NOMO-1 treated with dmso at 0.1 percent for 144 hours (cell line): ENCODE data around the gene FIZ1.

Experiments used
- DNase-seq: peaks from one replicate; lab custom pipeline; 2025; ENCODE audit not compliant: unreplicated experiment; lab: John Stamatoyannopoulos, UW

The FIZ1 gene

GRCh38 chr19:55614711-55615542 lies 15.6 kb upstream of the FIZ1 start:
- DNase-seq: no peak

- no peak for DNase-seq
Measured at GRCh38 chr19:55613930-55614710, 14.8 kb upstream of the FIZ1 start.

DNA sequence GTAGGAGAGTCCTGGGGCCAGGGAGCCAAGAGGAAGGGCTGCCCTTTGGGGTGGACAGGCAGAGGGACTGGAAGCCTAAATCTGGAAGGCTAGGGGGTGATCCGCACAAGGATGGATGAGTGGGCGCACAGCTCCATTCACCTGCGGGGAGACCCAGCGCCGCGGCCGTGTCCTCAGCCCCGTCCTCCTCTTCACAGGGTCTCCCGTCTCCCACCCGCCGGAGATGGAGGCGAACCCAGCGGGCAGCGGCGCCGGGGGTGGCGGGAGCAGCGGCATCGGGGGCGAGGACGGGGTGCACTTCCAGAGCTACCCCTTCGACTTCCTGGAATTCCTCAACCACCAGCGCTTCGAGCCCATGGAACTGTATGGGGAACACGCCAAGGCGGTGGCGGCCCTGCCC lies 14.1 kb upstream of the FIZ1 start:
- no peak for DNase-seq

GRCh38 chr19:55611983-55612645 lies 12.8 kb upstream of the FIZ1 start:
- DNase-seq: no peak

GRCh38 chr19:55611300-55611982 lies 12.1 kb upstream of the FIZ1 start:
- no peak for DNase-seq

DNA sequence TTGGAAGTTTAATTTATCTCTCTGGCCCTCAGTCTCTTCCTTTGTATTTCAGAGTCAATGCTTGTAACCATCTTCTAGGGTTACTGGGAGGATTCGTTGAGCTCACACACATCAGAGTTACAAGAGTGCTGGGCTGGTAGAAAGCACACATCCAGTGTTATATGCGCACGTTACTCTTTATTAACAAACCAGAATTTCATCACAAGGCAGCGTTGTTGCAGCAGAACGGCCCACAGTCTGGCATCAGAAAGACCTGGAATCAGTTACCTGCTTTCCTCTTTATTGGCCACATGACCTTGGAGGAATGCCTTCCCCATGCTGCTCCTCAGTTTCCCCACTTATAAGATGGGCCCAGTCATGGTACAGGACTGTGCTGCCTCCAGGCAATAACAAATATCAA lies 10.0 kb upstream of the FIZ1 start:
- DNase-seq: no peak

DNA sequence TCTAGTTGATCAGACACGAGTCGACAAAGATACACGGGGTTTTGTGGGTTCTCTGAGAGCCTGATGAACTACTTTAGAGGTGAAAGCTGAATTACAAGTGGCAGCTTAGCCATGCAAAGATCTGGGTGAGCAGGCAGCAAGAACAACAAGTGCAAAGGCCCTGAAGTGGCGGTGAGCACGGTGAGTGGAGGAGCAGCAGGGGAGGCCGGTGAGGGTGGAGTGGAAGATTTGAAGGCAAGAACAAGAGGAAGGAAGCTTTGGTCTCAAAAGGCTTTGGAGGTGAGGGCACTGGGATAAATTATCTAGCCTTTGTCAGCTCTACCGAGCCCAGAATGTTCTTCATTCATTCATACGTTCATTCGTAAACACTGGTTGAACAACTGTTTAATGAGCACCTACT lies 7.5 kb upstream of the FIZ1 start:
- no peak for DNase-seq

- no peak for DNase-seq
Measured at GRCh38 chr19:55606471-55606787, 7.1 kb upstream of the FIZ1 start.

GRCh38 chr19:55605637-55606470 lies 6.5 kb upstream of the FIZ1 start, which contains the start of gene ZNF865:
ZNF865 (plus strand) TSS chr19:55605647; CDS start chr19:55613619, 7,972 bp downstream.
- DNase-seq: peak; percentile 74

DNA sequence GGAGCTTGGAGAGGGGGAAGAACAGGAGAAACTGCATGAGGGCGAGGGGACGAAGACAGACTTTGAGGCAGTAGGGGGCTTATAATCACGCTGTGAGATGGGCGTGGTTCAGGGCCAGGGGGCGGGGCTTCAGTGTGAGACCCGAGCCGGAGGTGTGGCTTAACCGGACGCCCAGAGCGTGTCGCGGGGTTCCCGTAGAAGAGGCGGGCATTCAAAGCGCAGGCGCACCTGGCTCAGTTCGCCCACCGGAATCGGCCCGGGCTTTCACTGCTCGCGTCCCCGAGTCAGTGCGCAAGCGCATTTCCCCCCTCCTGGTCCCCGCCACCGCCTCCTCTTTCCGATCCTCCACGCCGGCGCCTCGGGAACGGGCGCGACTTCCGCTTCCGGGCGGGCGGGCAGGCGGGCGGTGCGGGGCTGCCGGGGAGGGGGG lies 5.9 kb upstream of the FIZ1 start:
- DNase-seq: peak; percentile 86

DNA sequence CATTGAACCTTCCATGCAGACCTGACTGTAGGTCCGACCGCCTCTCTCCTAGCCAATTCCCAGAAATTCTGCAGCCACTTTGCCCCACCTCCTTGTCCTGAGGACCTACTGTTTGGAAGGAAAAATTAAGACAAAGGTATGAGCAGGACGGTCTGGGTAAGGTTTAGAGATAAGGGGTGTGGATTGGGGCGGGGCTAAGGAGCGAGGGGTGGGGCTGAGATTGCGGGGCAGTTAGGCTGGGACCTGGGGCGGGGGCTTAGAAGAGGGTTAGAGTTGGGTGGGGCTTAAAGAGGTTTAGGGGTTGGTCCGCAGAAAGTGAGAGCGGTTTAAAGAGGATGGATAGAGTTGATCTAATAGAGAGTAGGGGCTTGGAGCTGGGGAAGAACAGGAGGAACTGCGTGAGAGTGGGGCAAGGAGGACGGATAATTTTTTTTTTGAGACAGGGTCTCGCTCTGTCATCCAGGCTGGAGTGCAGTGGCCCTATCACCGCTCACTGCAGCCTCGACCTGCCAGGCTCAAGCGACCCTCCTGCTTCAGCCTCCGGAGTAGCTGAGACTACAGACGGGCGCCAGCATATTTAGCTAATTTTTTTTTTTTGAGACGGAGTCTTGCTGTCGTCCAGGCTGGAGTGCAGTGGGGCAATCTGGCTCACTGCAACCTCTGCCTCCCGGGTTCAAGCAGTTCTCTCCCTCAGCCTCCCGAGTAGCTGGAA lies 4.4 kb upstream of the FIZ1 start:
- no peak for DNase-seq

DNA sequence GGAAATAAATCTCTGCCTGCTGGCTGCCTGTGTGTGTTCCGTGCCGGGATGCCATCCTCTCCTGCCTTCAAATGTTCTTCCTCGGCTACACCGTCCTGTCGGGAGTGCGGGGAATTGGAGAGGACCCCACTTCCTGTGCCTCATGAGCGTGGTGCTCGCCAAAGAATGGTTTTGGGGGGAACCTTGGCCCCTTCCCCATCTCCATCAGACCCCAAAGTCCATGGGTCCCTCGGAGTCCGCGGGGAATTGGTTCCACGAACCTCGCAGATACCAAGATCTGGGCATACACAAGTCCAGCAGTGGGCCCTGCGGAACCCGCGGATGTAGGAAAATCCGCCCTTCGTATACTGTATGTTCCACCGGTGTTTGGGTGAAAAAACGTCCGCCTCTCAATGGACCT lies 3.8 kb upstream of the FIZ1 start:
- DNase-seq: no peak

GRCh38 chr19:55602104-55603001 lies 3.0 kb upstream of the FIZ1 start:
- no peak for DNase-seq

GRCh38 chr19:55601084-55601483 lies 1.8 kb upstream of the FIZ1 start:
- no peak for DNase-seq

DNA sequence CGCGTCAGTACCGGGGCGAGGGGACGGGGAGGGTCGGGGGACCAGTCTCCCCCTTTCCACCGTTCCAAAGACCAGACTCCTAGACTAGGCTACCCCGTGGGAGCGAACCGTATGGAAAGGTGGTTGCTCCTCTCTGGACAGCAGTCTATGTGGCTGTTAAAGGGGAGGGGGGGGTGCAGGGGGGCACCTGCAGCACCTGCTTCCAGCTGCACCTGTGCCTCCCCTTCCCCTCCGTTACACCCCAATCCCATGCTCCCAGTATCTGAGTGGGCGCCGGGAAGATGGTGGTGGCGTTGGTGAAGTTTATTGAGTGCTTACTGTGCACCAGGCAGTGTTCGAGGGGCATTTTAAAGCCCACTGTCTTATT lies 1.3 kb upstream of the FIZ1 start:
- no peak for DNase-seq

GRCh38 chr19:55599842-55600661 lies 735 bp upstream of the FIZ1 start, which contains the start of gene ZNF524:
ZNF524 (plus strand) TSS chr19:55600288; CDS start chr19:55602113, 1,825 bp downstream.
- peak; percentile 86 for DNase-seq

DNA sequence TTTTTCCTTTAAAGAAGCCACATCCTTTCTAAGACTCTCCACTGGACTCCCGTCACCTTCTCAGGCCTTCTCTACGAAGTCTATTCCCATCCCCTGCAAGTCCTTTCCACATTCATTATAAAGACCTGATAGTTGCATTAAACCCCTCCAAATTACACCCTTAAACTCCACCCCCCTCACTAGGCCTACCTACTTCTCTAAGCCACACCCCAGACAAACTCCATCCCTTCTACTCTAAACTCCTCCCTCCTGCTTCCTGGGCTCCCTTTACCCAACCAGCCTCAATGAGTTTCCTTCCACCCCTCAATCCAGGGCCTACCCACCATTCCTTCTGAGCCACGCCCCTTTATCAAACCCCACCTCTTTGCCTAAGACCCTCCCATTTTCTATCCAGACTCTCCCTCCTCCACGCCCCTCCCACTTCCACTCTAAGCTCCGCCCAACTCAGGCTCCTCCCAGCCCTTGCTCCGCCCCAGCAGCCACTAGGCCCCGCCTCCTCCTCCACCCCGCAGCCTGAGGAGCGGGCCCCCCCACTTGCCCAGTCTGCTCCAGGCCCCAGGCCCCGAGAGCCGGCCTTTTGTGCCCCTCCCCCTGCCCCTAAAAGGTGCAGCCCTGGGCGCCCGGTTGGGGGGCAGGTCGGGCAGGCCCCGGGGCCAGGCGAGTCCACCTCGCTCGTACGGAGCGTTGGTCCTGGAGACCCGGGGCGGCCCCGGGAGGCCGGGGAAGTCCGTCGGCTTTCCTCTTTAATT lies 424 bp downstream of the FIZ1 start:
- DNase-seq: peak; percentile 84
